Measurements from ENCODE around the gene MYL11.
"Not testable (repeated sequence)": the region's sequence is repeated elsewhere in the genome, so short reads cannot be mapped to it uniquely, and the experiment has no call there.

The MYL11 gene

GRCh38 chr16:30340621-30341020 is 34.0 kb upstream of the MYL11 start:
- no peaks in the 10 kb centered on the region for H3K4me1 ChIP-seq (ENCODE audit: insufficient read depth, poor library complexity, severe bottlenecking)
- H3K27ac ChIP-seq (ENCODE audit: poor library complexity, severe bottlenecking): no peak overlapping the region
- H3K4me3 ChIP-seq (ENCODE audit: severe bottlenecking): no peak overlapping the region
- DNase-seq (ENCODE audit: low spot score): no peak
- H3K9me3 ChIP-seq (ENCODE audit: severe bottlenecking): no peaks in the 10 kb centered on the region
- no peak for ATAC-seq (ENCODE audit: low read depth)
- no peaks in the 10 kb centered on the region for H3K36me3 ChIP-seq (ENCODE audit: low read depth)
- TF ChIP-seq CTCF (IDR thresholded peaks at IDR 0.05; ENCODE audit: poor library complexity, severe bottlenecking): no peak
- H3K27me3 ChIP-seq (ENCODE audit: insufficient read depth, poor library complexity, severe bottlenecking): no peaks in the 10 kb centered on the region

- not testable (repeated sequence) for H3K9me3 ChIP-seq (ENCODE audit: severe bottlenecking); H3K4me3 ChIP-seq (ENCODE audit: severe bottlenecking); DNase-seq (ENCODE audit: low spot score); H3K27me3 ChIP-seq (ENCODE audit: insufficient read depth, poor library complexity, severe bottlenecking); H3K27ac ChIP-seq (ENCODE audit: poor library complexity, severe bottlenecking); H3K4me1 ChIP-seq (ENCODE audit: insufficient read depth, poor library complexity, severe bottlenecking); ATAC-seq (ENCODE audit: low read depth); H3K36me3 ChIP-seq (ENCODE audit: low read depth)
These were observed 32.6 kb upstream of the MYL11 start for GRCh38 chr16:30341971-30342370.

- no peak overlapping the region for H3K27ac ChIP-seq (ENCODE audit: poor library complexity, severe bottlenecking)
- no peaks in the 10 kb centered on the region for H3K36me3 ChIP-seq (ENCODE audit: low read depth)
- no peak for TF ChIP-seq CTCF (IDR thresholded peaks at IDR 0.05; ENCODE audit: poor library complexity, severe bottlenecking)
- no peaks in the 10 kb centered on the region for H3K27me3 ChIP-seq (ENCODE audit: insufficient read depth, poor library complexity, severe bottlenecking)
- DNase-seq (ENCODE audit: low spot score) (no peak), ATAC-seq (ENCODE audit: low read depth) (no peak)
- H3K9me3 ChIP-seq (ENCODE audit: severe bottlenecking): no peaks in the 10 kb centered on the region
- H3K4me3 ChIP-seq (ENCODE audit: severe bottlenecking): no peak overlapping the region
- H3K4me1 ChIP-seq (ENCODE audit: insufficient read depth, poor library complexity, severe bottlenecking): no peaks in the 10 kb centered on the region
These were observed 31.7 kb upstream of the MYL11 start for GRCh38 chr16:30342751-30343490.

GRCh38 chr16:30343491-30343820 is 31.1 kb upstream of the MYL11 start:
- not testable (repeated sequence) for H3K9me3 ChIP-seq (ENCODE audit: severe bottlenecking); H3K36me3 ChIP-seq (ENCODE audit: low read depth); H3K27me3 ChIP-seq (ENCODE audit: insufficient read depth, poor library complexity, severe bottlenecking); DNase-seq (ENCODE audit: low spot score); H3K4me3 ChIP-seq (ENCODE audit: severe bottlenecking); H3K27ac ChIP-seq (ENCODE audit: poor library complexity, severe bottlenecking); ATAC-seq (ENCODE audit: low read depth); H3K4me1 ChIP-seq (ENCODE audit: insufficient read depth, poor library complexity, severe bottlenecking)

- no peaks in the 10 kb centered on the region for H3K4me1 ChIP-seq (ENCODE audit: insufficient read depth, poor library complexity, severe bottlenecking)
- no peak for TF ChIP-seq CTCF (IDR thresholded peaks at IDR 0.05; ENCODE audit: poor library complexity, severe bottlenecking)
These were observed 28.3 kb upstream of the MYL11 start for GRCh38 chr16:30346286-30346685.

GRCh38 chr16:30348113-30348512 is 26.5 kb upstream of the MYL11 start:
- no peak for TF ChIP-seq CTCF (IDR thresholded peaks at IDR 0.05; ENCODE audit: poor library complexity, severe bottlenecking)
- ATAC-seq (ENCODE audit: low read depth) (no peak), DNase-seq (ENCODE audit: low spot score) (no peak)
- H3K9me3 ChIP-seq (ENCODE audit: severe bottlenecking): no peaks in the 10 kb centered on the region
- H3K27ac ChIP-seq (ENCODE audit: poor library complexity, severe bottlenecking): no peak overlapping the region
- H3K4me1 ChIP-seq (ENCODE audit: insufficient read depth, poor library complexity, severe bottlenecking): no peaks in the 10 kb centered on the region
- no peaks in the 10 kb centered on the region for H3K27me3 ChIP-seq (ENCODE audit: insufficient read depth, poor library complexity, severe bottlenecking)
- H3K4me3 ChIP-seq (ENCODE audit: severe bottlenecking): no peak overlapping the region
- H3K36me3 ChIP-seq (ENCODE audit: low read depth): peaks cover 17% of the 10 kb centered on the region

More at GRCh38 chr16:30346286-30346685, 28.3 kb upstream of the MYL11 start:
- Histone ChIP-seq H3K27ac (ENCODE audit: poor library complexity, severe bottlenecking) (no peak overlapping the region), H3K27me3 (ENCODE audit: insufficient read depth, poor library complexity, severe bottlenecking) (no peaks in the 10 kb centered on the region), H3K36me3 (ENCODE audit: low read depth) (no peaks in the 10 kb centered on the region; the same call in 1 of the 2 replicates), H3K9me3 (ENCODE audit: severe bottlenecking) (no peaks in the 10 kb centered on the region), H3K4me3 (ENCODE audit: severe bottlenecking) (no peak overlapping the region)
- ATAC-seq (ENCODE audit: low read depth): no peak
- no peak for DNase-seq (ENCODE audit: low spot score)

Measured in RWPE2 (cell line).